B cell (primary cell): ENCODE data around the gene ATN1. TPM values are rescaled to one million over a fixed set of nuclear protein-coding genes. Genes with fewer than 3 reads are reported as not detected.

Experiments
- ATAC-seq: fragments of 200-7000 bp; cut with Tn5 transposase; one replicate; pipeline ENCODE4 v1.10.0; 2021; ENCODE audit warnings: low read depth, mild to moderate bottlenecking, moderate number of reproducible peaks, moderate library complexity
- CTCF ChIA-PET: fragments of 350-600 bp; sonication (Branson Sonifier 250); formaldehyde crosslinking; loops from one replicate; lab custom pipeline; 2021; ENCODE audit warnings: antibody characterized with exemption, inconsistent platforms; lab: Charles Lee
- POLR2A ChIA-PET: fragments of 350-600 bp; sonication (Branson Sonifier 250); formaldehyde crosslinking; loops from one replicate; lab custom pipeline; 2021; ENCODE audit warnings: antibody characterized with exemption; lab: Charles Lee
- DNase-seq: peaks from one replicate; pipeline ENCODE4 v3.0.0; 2013
- H2AFZ ChIP-seq: 2 replicates; pipeline ENCODE4 v1.6.1; 2012; ENCODE audit warnings: mild to moderate bottlenecking, low read depth, low read length; ENCODE audit not compliant: insufficient read depth, poor library complexity, severe bottlenecking
- H3K27ac ChIP-seq, 2 donors: 1 replicate in 1 of 2; 2 replicates in 1 of 2; pipeline ENCODE4 v1.5.1; 2012 to 2013; ENCODE audit warnings: low read length in 2 of 2, mild to moderate bottlenecking in 2 of 2, moderate library complexity in 1 of 2
- H3K27me3 ChIP-seq, 4 experiments: fragments of 200-600 bp in 1 of 4; sonication (generic) in 1 of 4; replicated peaks in 1 of 4; 1 replicate in 2 of 4; 2 replicates in 2 of 4; pipeline versions ENCODE4 v1.6.1 to v1.7.0; 2013 to 2016; ENCODE audit warnings: low read length in 3 of 4, mild to moderate bottlenecking in 2 of 4, mixed read lengths in 1 of 4, moderate library complexity in 1 of 4; ENCODE audit not compliant: insufficient read depth in 4 of 4, control insufficient read depth in 3 of 4; ENCODE audit errors: control extremely low read depth in 1 of 4
- H3K36me3 ChIP-seq, 2 experiments: replicated peaks in 1 of 2; 1 replicate in 1 of 2; 2 replicates in 1 of 2; pipeline versions ENCODE4 v1.6.1 to v1.7.1; 2013; ENCODE audit warnings: low read length in 1 of 2; ENCODE audit not compliant: insufficient read depth in 2 of 2, control insufficient read depth in 1 of 2; ENCODE audit errors: control extremely low read depth in 1 of 2, extremely low read depth in 1 of 2
- H3K4me1 ChIP-seq, 2 donors: fragments of 200-600 bp in 1 of 2; sonication (generic) in 1 of 2; 1 replicate in 1 of 2; 2 replicates in 1 of 2; pipeline versions ENCODE4 v1.5.1 to v1.6.1; 2013 to 2017; ENCODE audit warnings: low read length in 2 of 2; ENCODE audit not compliant: control insufficient read depth in 2 of 2, insufficient read depth in 2 of 2
- H3K4me2 ChIP-seq: replicated peaks from 2 replicates; pipeline ENCODE3; 2012; ENCODE audit warnings: mild to moderate bottlenecking, low read depth, low read length; ENCODE audit not compliant: poor library complexity, severe bottlenecking
- H3K4me3 ChIP-seq, 5 experiments: fragments of 200-600 bp in 1 of 5; sonication (generic) in 1 of 5; 1 replicate in 3 of 5; 2 replicates in 2 of 5; pipeline versions ENCODE4 v1.5.1 to v1.7.0; 2011 to 2016; ENCODE audit warnings: low read length in 4 of 5, mild to moderate bottlenecking in 4 of 5, low read depth in 2 of 5, control low read depth in 1 of 5, moderate library complexity in 1 of 5; ENCODE audit not compliant: insufficient read depth in 1 of 5; ENCODE audit errors: control extremely low read depth in 1 of 5, extremely low read depth in 1 of 5
- H3K79me2 ChIP-seq: fragments of 200-600 bp; sonication (generic); one replicate; pipeline ENCODE4 v1.6.0; 2016; ENCODE audit warnings: low read length; ENCODE audit not compliant: control insufficient read depth, insufficient read depth
- H3K9ac ChIP-seq: fragments of 200-600 bp; sonication (generic); 2 replicates; pipeline ENCODE4 v1.6.1; 2017; ENCODE audit warnings: mild to moderate bottlenecking, low read length, moderate library complexity
- H3K9me3 ChIP-seq, 3 donors: one replicate each; pipeline versions ENCODE4 v1.6.1 to v1.7.1; 2013; ENCODE audit warnings: low read length in 2 of 3; ENCODE audit not compliant: control insufficient read depth in 2 of 3, insufficient read depth in 1 of 3; ENCODE audit errors: control extremely low read depth in 1 of 3
- H4K20me1 ChIP-seq: 2 replicates; pipeline ENCODE4 v1.6.0; 2012; ENCODE audit warnings: mild to moderate bottlenecking, low read length; ENCODE audit not compliant: insufficient read depth, control insufficient read depth, poor library complexity, severe bottlenecking
- H3K27ac Mint-ChIP-seq: one replicate; pipeline ENCODE4 v1.8.0; 2021; ENCODE audit warnings: mixed read lengths
- H3K27me3 Mint-ChIP-seq: one replicate; pipeline ENCODE4 v1.8.0; 2021; ENCODE audit warnings: mixed read lengths
- H3K4me1 Mint-ChIP-seq: one replicate; pipeline ENCODE4 v1.8.0; 2021; ENCODE audit warnings: mixed read lengths
- H3K4me3 Mint-ChIP-seq: one replicate; pipeline ENCODE4 v1.8.0; 2021; ENCODE audit warnings: mixed read lengths
- H3K9me3 Mint-ChIP-seq: one replicate; pipeline ENCODE4 v1.8.0; 2022; ENCODE audit warnings: mixed read lengths; ENCODE audit not compliant: insufficient read depth
- EZH2 ChIP-seq: IDR thresholded peaks from 2 replicates; pipeline ENCODE4 v1.6.1; 2012; ENCODE audit warnings: borderline replicate concordance, low read depth, mild to moderate bottlenecking, moderate library complexity, low read length; ENCODE audit not compliant: insufficient read depth, poor library complexity, severe bottlenecking
- WGBS: methylation state at CpG from one replicate; pipeline ENCODE4 v1.1.5; 2013; ENCODE audit warnings: missing lambda C conversion rate; ENCODE audit not compliant: insufficient coverage; 5-methylcytosine and 5-hydroxymethylcytosine counted together
- intact Hi-C: fragments of 100-400 bp; cut with micrococcal nuclease; formaldehyde crosslinking; loops from one replicate; pipeline ENCODE4 v1.10.0; 2022
- polyA plus RNA-seq: library from polyadenylated mRNA; depleted of rRNA; stranded (reverse); fragments of >200 nt; gene quantifications from 2 replicates; pipeline ENCODE4 v1.2.3, GENCODE V29; 2012
- total RNA-seq, 2 donors: library from RNA; stranded (reverse); fragments of 120-200 nt in 1 of 2; gene quantifications; 1 replicate in 1 of 2; 2 replicates in 1 of 2; pipeline versions ENCODE4 v1.2.3 to v1.2.4, GENCODE V29; 2013 to 2022
- TF ChIP-seq, protein P1 (sequence below): fragments of 200-600 bp; IDR thresholded peaks from one replicate; pipeline ENCODE4 v1.8.0; 2022; ENCODE audit warnings: antibody characterized with exemption, mild to moderate bottlenecking

Gene ATN1
- total and polyA plus RNA-seq, 2 donors (not counting 1 experiment from before 2014, with no cell fraction given) = 21.0 to 50.8 TPM

DNA sequence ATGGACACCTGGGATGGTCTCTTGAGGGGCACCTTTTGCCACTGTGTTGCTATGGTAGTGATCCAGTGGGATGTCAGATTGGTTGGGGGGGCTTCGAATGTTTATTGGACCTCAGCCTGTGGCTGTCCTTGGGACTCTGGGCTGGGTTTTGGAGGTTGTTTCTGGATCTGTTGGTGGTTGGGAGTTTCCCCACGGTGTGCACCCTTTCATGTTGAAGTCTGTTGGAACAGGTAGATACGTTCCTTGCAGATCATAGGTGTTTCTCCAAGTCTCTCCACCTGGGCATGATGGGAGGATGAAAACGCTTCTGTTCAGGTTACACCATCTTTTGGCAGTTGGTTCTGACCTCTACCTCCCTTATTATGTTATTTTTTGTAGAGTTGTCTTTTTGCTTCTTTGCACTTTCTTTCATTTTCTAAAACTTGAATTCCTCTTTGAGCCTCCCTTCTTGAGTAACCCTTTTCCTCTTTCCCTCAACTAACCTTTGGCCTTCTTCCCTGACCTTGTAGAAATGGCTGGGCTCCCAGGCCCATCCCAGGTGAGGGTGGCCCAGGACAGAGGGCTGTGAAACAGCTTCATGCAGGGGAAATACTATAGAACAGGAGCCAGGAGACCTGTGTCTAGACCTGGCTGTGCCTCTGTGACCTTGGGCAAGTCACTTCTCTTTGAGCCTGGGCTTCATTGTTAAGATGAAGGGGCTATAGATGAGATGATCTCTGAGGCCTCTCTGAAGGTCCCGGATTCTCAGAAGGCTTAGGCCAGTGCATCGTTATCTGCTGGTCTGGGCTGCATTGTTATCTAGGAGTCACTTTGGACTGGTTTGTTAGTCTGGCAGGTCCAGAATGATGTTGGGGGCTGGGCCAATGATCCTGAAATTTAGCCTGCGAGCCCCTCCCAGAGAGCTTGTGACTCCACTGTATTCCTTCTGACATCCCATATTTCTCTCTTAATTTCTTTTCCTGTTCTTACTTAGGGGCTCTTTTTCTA is 2.0 kb downstream of the ATN1 start:
- intact Hi-C loops = loop anchor here (1.0 kb wide), 1 partner anchor 8 kb away; no protein-coding TSS in a partner anchor
- H3K9ac ChIP-seq = no peak overlapping the region
- 84% methylated on average over 4 of the region's 7 CpGs for WGBS

More for the DNA sequence above, 2.0 kb downstream of the ATN1 start:
- H3K4me1 Mint-ChIP-seq = peaks cover 37% of the 10 kb centered on the region
- POLR2A ChIA-PET = interaction anchor here (1.2 to 6.4 kb wide), 4 partner anchors 7 to 16 kb away, joined by 3 to 37 read pairs (median 4); partner anchors contain the start of genes C12orf57, ENO2 and RNU7-1
- Histone ChIP-seq H2AFZ (peak overlapping the region; percentile 90), H3K27ac (peak overlapping the region in 1 of 2 donors; percentile 81), H3K4me3 (no peak overlapping the region), H3K79me2 (peaks cover 32% of the 10 kb centered on the region), H4K20me1 (no peaks in the 10 kb centered on the region), H3K27me3 (no peaks in the 10 kb centered on the region), H3K4me2 (no peak overlapping the region), H3K36me3 (peaks cover 0 to 11% of the 10 kb centered on the region in 2 experiments), H3K9me3 (no peaks in the 10 kb centered on the region), H3K4me1 (peaks cover 15 to 28% of the 10 kb centered on the region in 2 donors)
- H3K27me3 Mint-ChIP-seq = no peaks in the 10 kb centered on the region
- no peak for ATAC-seq
- CTCF ChIA-PET = interaction anchor here (0.8 to 3.3 kb wide), 9 partner anchors 7 to 88 kb away, joined by 3 to 14 read pairs (median 5); partner anchors contain the start of genes C12orf57, LPCAT3, RNU7-1 and SPSB2
- TF ChIP-seq, protein P1, sequence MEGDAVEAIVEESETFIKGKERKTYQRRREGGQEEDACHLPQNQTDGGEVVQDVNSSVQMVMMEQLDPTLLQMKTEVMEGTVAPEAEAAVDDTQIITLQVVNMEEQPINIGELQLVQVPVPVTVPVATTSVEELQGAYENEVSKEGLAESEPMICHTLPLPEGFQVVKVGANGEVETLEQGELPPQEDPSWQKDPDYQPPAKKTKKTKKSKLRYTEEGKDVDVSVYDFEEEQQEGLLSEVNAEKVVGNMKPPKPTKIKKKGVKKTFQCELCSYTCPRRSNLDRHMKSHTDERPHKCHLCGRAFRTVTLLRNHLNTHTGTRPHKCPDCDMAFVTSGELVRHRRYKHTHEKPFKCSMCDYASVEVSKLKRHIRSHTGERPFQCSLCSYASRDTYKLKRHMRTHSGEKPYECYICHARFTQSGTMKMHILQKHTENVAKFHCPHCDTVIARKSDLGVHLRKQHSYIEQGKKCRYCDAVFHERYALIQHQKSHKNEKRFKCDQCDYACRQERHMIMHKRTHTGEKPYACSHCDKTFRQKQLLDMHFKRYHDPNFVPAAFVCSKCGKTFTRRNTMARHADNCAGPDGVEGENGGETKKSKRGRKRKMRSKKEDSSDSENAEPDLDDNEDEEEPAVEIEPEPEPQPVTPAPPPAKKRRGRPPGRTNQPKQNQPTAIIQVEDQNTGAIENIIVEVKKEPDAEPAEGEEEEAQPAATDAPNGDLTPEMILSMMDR = no peak
- no peak for TF ChIP-seq EZH2
- DNase-seq = no peak
- H3K4me3 Mint-ChIP-seq = peak overlapping the region; percentile 88
- H3K27ac Mint-ChIP-seq = peak overlapping the region; percentile 89
- H3K9me3 Mint-ChIP-seq = no peaks in the 10 kb centered on the region
